Activated CD4-positive, alpha-beta T cell treated with anti-CD3 and anti-CD28 coated beads, Interleukin-2, Interleukin-4, amounts not matched to agents 100 ng/mL and 50 ng/mL, durations not matched to agents 16 hours and 8 hours (primary cell): ENCODE data around the gene CCDC191.

Experiments
- DNase-seq: peaks from one replicate; pipeline ENCODE4 v3.0.0-alpha.2; 2020; ENCODE audit warnings: low spot score

The CCDC191 gene

GRCh38 chr3:114056130-114057010 is at the start of gene CCDC191, which contains the start of gene QTRT2:
Gene CCDC191 (minus strand): TSS chr3:114056526. CDS start chr3:114056466, 60 bp downstream.
Gene QTRT2 (plus strand): TSS chr3:114056737. CDS start chr3:114065258, 8,521 bp downstream.
- DNase-seq, result peak; percentile 99

DNA sequence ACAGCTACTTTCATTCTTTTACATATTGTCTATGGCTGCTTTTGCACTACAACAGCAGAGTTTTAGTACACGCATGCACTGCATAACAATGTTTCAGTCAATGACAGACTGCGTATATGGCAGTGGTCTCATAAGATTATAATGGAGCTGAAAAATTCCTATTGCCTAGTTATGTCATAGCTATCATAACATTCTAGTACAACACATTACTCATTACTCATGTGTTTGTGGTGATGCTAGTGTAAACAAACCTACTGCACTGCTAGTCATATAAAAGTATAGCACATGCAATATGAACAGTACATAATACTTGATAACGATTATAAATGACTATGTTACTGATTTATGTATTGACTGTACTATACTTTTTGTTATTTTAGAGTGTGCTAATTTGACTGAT is 48.1 kb upstream of the CCDC191 start:
- no peak for DNase-seq

- DNase-seq, result no peak
Measured at GRCh38 chr3:114103858-114104257, 47.5 kb upstream of the CCDC191 start.

GRCh38 chr3:114103181-114103580 is 46.9 kb upstream of the CCDC191 start:
- no peak for DNase-seq

GRCh38 chr3:114101101-114101500 is 44.8 kb upstream of the CCDC191 start:
- no peak for DNase-seq

- DNase-seq, result no peak
Measured at GRCh38 chr3:114095796-114096195, 39.5 kb upstream of the CCDC191 start.

- no peak for DNase-seq
Measured at GRCh38 chr3:114093596-114093995, 37.3 kb upstream of the CCDC191 start.

GRCh38 chr3:114093016-114093380 is 36.7 kb upstream of the CCDC191 start:
- no peak for DNase-seq

DNA sequence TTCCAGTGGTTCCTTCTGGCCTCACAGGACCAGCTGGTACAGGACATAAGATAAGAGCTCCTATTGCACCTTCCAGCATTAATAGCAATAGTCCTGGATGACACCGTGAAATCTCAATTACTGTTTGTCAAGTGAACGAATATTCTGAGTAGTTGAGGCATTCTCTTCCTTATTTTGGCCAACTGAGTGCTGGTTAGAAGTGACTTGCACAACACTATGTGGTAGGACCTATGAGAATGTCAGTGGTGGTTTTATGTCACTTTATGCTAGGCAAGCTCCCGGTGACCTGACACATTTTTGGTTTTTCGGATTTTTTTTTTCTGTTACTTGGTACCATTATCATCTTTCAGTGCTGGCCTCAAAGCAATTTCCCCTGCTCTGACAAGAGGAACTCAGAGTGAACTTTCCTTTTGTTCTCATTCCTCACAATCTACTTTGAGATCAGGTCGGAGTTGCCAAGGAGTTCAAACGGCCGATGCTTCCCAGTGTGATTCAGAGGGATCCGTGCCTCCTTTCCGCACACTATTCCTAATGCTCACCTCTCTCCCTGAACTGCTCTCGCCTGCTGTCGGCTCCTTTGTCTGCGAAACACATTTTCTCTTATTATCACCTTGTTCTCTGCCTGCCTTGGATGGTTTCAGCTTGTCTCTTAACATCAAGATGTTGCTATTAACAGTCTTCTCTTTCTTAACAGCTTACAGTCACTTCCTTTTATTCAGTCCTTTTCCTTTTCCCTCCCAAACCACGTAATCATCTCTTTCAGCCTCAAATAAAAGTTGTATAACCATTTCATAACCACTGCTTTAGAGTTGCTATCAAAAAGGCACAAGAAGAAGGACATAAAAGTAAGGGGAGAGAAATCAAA is 36.1 kb upstream of the CCDC191 start:
- no peak for DNase-seq

DNA sequence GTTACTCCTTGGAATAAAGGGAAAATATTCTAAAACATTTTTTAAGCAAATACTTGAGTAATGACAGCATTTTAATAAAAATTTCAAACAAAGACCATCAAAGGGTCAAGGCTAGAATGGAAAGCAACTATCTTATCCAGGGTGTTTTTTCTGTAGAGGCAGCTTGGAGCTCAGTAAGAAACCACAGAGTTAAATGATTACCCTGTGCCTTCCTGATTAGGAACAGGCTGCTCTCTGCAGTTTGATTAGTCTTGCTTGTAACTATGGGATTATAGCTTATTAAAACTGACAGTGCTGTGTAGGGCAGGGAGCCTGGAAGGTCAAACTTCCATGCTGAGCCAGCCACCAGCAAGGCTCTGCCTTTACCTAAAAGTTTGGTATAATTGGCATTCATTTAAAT is 33.3 kb upstream of the CCDC191 start:
- no peak for DNase-seq

DNA sequence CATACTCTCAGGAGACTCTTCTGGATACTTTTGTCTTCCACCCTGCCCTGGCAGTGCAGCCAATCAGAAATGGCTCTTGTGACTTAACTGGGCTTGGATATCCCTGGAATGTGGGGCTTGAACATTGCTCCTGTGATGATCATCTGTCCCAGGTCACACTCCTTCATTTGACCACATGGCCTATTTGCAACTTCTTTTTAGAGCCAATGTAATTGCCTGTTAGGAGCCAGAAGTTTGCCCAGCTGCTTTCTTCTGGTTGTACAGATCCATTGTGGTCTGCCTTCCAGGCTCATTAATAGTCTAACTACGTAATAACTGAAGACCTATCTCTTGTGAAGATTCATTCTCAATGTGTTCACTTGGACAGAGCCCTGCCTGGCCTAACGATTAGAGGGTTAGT is 30.0 kb upstream of the CCDC191 start:
- DNase-seq, result no peak

DNA sequence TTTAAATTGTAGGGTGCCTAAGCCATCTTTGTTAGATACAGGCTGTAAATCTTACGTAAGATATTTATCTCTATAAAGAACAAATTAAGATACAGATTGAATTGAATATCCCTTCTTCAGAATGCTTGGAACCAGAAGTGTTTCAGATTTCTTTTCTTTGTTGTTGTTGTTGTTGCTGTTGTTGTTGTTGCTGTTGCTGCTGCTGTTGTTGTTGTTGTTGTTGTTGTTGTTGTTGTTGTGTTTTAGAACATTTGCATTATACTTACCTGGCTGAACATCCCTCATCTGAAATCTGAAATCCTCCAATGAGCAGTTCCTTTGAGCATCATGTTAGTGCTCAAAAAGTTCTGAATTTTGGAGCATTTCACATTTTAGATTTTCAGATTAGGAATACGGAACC is 26.8 kb upstream of the CCDC191 start:
- no peak for DNase-seq

- no peak for DNase-seq
Measured at GRCh38 chr3:114081037-114081436, 24.7 kb upstream of the CCDC191 start.

GRCh38 chr3:114080201-114080600 is 23.9 kb upstream of the CCDC191 start:
- DNase-seq, result no peak

- no peak for DNase-seq
Measured at GRCh38 chr3:114079761-114080160, 23.4 kb upstream of the CCDC191 start.

- DNase-seq, result no peak
Measured at GRCh38 chr3:114078126-114078525, 21.8 kb upstream of the CCDC191 start.

DNA sequence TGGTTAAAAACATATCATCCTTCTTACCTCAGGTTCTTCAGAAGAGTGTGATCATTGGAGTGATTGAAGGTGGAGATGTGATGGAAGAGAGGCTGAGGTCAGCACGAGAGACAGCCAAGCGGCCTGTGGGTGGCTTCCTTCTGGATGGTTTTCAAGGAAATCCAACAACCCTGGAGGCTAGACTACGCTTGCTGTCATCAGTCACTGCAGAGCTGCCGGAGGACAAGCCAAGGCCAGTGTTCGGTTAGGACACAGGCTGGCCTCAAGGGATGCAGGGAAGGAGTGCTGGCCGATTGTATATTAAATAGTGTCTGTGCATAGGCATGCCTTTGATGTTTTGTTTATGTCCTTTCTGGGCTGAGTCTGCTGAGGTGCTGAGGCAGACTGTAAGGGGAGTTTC is 20.4 kb upstream of the CCDC191 start:
- no peak for DNase-seq

DNA sequence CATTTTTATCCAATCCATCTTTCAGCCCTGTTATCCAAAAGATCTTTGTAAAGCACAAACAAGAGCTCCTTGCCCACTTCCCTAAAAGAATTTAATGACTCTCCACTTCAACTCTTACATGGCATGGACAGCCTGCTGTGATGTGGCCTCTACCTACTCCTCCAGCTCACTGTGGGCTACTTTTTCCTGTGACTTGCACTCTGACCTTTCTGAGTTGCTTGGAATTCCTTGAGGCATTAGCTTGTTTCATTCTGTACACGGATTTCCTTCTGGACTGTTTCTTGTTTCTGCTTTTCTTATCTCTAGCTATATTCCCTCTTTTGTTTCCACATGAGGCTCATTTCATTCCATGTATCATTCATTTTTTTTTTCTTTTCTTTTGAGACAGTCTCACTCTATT is 15.5 kb upstream of the CCDC191 start:
- DNase-seq, result no peak

GRCh38 chr3:114068336-114068735 is 12.0 kb upstream of the CCDC191 start:
- no peak for DNase-seq

GRCh38 chr3:114067804-114068203 is 11.5 kb upstream of the CCDC191 start:
- no peak for DNase-seq

- no peak for DNase-seq
Measured at GRCh38 chr3:114060906-114061655, 4.8 kb upstream of the CCDC191 start.

DNA sequence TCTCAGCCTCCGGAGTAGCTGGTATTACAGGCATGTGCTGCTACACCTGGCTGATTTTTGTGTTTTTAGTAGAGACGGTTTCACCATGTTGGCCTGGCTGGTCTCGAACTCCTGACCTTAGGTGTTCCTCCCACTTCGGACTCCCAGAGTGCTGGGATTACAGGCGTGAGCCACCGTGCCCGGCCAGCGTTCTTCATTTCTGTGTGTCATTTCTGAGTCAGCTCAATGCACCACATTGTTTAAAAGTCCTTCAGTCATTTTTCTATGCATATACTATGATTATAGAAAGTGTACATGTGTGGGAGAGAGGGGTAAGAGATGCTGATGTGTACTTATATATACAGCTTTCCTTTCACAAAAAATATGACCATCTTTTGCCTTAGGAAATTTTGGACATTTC is 2.3 kb upstream of the CCDC191 start:
- no peak for DNase-seq
